ENCODE data around the gene CCDC68. TPM values are rescaled to one million over a fixed set of nuclear protein-coding genes. Genes with fewer than 3 reads are reported as not detected.
"Not testable (repeated sequence)": the region's sequence is repeated elsewhere in the genome, so short reads cannot be mapped to it uniquely, and the experiment has no call there.

The CCDC68 gene
- total RNA-seq, 1 donor from 2014 or later: 4.1 TPM

DNA sequence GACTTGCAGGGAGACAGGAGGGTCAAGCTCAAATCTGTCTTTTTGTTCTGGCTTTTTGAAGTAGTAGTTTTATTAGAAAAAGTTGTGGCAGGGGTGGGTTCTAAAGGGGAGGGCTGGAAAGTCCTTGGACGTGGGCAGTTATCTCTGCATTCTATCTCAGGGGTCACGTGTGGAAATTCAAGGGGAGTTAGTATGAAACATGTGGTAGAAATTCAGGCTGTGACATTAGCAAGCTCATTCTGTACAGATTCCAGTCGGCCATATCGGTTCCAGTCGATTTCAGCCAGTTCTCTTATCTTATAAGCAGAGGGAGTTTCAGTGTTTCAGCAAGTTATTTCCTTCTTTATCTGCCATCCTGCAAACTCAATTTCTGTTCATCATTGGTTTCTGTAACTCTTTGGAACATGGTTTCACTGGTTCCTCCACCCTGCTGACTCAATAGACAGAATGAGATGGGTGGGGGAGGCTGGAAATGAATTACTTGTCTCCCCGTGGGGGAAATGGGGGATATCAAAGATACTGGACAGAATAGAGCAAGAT is 78.0 kb downstream of the CCDC68 start:
- no peak for DNase-seq (ENCODE audit: low spot score)
- intact Hi-C loops (cut with DNase I): no loop called here

DNA sequence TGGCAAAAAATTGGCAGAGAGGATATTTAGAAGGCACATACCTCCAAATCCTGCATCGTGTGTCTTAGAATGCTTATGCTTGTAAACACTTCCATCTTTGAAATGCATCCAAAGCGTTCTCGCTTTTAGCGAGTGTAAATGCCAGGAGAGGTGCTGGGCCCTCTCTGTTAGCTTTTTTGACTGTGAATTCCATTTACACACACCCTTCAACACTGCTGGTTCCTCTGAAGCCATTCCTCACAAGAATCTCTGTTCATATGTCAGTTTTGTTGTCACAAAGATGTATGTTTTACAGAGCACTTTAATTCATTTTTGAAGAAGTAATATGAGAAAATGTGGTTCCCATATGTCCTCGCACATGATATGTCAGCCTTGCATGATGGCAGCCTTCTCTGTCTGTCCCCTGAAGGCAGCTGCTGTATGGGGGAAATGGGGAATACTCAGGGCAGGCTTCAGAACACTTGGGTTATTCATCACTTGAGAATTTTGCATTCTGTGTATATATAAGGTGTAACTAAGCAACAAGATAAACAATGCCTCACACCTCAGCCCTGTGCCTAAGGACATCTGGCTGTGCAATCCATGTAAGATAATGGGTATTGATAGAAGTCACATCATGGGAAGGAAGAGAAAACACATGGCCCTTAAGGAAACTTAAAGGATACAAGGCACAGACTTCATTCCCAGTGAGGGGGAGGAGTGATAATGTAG is 78.7 kb downstream of the CCDC68 start:
- intact Hi-C loops (cut with DNase I): no loop called here
- DNase-seq (ENCODE audit: low spot score): no peak

DNA sequence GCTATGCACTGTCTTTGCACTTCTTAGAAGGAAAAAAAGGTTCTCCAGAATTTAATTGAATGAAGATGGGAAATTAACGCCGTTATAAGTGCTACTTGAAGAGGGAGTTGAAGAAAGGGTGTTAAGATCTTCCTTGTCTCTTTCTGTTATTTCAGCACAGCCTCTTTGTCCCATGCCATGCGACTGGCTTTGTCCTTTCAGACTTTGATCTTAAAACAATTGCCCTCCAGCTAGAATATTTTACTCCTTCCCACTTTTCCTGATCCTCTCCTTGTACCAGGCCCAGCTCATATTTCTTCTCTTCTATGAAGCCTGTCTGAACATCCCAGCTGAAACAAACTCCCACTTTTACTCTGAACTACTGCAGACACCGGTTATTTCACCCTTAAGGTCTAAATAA is 79.6 kb downstream of the CCDC68 start:
- intact Hi-C loops (cut with DNase I): no loop called here
- DNase-seq (ENCODE audit: low spot score): no peak

DNA sequence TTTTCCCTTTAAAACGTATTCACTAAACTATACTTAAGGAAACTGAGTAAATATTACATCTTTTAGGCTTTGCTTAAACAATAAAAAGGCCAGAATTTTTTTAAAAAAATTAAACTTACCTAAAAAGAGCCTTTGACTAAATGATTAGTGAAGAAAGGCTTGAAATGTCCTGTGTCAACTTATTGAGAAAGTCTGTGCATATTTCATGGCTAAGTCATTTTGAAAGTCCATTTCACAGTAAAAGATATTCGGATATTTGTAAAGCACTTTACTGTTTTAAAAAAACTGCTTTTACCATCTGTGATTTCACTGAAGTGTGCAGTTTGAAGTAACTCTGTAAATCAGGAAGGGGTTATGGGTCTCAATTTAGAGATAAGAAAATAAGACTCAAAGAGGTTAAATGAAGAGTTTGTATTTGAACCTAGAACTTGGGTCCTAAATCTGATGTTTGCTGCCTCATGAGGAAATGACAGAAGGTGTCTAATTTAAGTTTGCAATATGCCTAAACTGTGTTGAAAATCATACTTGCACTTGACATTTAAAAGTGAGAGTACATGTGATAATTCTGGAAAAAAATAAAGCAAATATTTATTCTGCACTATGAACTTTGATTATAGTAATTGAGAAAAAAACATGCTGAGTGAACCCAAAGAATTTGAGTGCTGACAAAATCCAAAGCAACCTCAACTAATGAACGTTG is 80.5 kb downstream of the CCDC68 start:
- intact Hi-C loops (cut with DNase I): no loop called here
- DNase-seq (ENCODE audit: low spot score): no peak

DNA sequence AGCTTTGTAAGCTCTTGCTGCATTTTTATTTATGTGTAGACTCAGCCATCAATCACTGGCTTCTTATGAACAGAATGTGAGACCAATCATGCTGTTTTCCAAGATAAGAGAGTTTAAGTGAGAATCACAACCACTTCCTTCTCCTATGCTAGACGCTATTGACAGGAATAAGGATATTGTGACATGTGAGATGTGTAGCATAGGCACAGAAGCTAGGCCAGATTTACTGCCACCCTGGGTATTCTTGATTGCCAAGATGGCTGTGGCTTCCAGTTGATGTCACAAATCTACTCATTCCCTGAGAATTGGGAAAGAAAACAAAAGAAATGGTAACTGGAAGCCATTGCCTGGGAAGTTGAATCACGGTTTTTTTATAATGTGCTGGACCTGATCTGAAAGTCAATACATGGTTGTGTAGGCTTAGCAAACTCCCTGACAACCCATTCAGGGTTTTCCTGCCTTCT is 81.1 kb downstream of the CCDC68 start:
- no peak for DNase-seq (ENCODE audit: low spot score)
- intact Hi-C loops (cut with DNase I): no loop called here

DNA sequence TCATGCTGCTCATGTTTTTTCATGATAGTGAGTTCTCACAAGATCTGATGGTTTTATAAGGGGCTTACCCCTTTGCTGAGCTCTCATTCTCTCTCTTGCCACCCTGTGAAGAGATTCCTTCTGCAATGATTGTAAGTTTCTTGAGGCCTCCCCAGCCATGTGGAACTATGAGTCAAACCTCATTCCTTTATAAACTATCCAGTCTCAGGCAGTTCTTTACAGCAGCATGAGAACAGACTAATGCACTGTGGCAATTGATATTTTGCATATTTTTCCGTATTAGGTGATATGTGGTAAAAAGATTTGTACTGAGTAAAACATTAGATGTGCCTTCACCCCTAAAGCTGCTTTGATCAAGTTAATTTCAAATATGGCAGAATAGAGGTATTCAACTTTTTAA is 82.2 kb downstream of the CCDC68 start:
- DNase-seq (ENCODE audit: low spot score): no peak
- intact Hi-C loops (cut with DNase I): no loop called here

DNA sequence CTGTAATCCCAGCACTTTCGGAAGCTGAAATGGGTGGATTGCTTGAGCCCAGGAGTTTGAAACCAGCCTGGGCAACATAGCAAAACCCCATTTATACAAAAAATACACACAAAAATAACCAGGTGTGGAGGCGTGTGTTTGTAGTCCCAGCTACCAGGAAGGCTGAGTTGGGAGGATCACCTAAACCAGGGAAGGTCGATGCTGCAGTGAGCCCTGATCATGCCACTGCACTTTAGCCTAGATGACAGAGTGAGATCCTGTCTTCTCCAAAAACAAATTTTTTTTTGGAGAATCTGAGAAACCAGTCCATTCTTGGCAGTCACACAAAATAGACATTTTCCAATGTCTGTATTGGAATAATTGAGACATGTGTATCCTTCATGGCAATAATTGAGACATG is 84.2 kb downstream of the CCDC68 start:
- no peak for DNase-seq (ENCODE audit: low spot score)
- intact Hi-C loops (cut with DNase I): no loop called here

DNA sequence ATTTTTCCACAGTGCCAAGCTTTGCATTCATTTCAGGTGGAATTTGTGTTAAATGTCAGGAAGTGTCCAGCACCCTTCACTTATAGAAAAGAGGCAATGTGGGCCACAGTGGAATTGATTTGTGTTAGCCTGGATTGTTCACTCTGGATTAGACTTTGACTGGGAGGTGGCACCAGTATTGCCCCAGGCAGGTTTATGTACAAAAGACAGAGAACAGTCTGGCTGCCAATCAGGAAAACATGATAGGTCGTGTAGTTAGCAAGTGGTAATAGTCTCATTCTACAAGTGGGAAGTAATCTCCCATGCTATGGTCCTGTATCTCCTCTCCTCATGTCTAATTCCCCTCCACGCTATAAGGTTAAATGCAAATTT is 85.4 kb downstream of the CCDC68 start:
- intact Hi-C loops (cut with DNase I): no loop called here
- no peak for DNase-seq (ENCODE audit: low spot score)

DNA sequence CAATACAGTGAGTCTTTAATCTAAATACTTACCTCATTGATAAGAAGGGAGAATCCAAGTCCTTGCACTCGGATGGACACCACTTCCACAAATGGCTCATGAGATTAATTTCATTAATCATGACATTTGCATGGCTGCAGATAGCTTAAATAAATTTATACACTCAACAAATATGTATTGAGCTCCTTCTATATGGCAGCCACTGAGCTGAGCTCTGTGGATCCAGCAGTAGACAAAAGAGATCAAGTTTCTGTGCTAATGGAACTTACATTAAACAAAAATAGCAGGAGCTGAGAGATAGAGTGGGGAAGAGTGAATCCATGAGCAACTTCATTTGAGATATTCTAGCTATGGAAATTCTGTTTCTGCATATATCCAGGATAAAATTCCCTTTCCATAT is 86.6 kb downstream of the CCDC68 start:
- DNase-seq (ENCODE audit: low spot score): no peak
- intact Hi-C loops (cut with DNase I): no loop called here

DNA sequence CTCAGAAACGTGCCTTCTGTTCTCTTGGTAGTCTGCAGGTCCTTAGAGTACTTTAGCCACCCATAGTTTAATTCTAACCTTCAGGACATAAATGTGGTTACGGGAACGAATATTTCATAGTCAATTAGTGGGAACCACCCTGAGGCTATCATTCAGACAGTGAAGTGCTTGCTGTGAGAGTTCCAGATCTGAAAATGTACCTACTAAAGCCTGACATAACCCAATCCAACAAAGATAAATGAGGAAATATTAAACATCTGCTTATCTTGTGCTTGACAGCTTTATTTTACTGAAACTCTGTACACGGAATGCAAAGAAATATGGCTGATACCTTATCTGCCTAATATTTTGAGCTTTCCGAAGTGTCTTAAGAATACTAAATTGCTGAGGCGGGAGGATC is 88.0 kb downstream of the CCDC68 start:
- intact Hi-C loops (cut with DNase I): no loop called here
- DNase-seq (ENCODE audit: low spot score): no peak

DNA sequence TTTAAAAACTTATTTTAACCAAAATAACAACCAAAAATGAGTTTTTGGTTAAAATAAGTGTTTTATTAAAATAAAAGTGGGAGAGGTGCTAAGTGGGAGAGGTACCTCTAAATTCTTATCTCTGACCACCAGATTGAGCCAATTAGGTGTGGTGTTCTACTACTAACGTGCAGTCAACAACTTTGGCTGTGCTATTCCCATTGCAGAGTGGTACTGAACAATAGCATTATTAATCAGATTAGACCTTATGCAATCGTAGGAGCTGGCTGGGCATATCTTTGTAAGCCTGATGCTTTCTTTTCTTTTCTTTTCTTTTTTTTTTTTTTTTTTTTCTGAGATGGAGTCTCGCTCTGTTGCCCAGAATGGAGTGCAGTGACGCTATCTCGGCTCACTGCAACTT is 92.1 kb downstream of the CCDC68 start:
- intact Hi-C loops (cut with DNase I): no loop called here
- DNase-seq (ENCODE audit: low spot score): no peak

DNA sequence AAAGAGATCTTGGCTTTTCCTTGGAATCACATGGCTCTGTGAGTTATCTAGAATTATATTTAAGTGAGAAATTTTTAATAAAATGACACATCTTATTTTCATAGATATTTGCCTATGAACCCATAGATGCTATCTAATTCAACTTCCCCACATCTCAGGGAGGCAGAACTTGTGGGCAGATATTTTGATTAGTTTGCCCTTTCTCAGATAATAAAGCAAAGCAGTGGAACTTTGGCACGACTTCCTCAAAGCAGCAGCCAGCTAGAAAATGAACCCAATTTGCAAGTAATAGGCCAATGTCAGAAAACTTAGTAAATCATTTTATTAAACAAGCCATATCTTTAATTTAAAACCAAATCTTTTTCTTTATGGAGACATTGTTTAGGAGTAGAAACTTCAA is 98.3 kb downstream of the CCDC68 start:
- no peak for DNase-seq (ENCODE audit: low spot score)
- intact Hi-C loops (cut with DNase I): no loop called here

DNA sequence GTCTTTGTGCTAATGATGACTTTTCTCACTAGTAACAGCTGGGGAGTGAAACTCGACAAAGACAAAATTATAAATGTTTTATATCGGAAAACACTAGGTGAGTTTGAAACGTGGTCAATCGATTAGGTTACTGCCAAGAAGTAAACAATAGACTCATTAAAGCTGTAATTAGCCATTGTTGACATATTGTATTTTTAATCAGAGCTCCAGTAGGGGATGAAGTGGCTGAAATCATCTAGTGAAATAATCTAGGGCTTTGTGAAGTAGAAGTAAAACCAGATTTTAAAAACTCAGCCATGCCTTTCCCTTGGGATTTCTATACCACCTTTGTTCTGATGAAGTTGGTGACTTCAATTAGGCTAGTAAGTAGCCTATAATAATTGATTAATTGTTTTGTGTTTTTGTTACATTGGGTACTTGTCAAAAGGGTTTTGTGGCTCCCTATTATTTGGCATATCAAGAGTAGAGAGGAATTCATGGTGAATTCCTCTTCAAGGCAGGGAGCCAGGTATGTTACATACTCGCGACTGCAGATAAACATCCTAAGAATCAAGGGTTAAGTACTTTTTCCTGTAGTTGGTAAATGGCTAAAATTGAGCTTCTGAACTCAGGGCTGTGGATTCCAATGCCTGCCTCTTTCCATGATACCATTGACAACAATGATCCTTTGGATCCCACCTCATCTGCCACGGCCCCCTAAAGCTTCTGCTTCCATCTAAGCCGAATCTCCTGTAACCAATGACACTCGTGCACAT is 99.4 kb downstream of the CCDC68 start:
- intact Hi-C loops (cut with DNase I): no loop called here
- DNase-seq (ENCODE audit: low spot score): no peak

DNA sequence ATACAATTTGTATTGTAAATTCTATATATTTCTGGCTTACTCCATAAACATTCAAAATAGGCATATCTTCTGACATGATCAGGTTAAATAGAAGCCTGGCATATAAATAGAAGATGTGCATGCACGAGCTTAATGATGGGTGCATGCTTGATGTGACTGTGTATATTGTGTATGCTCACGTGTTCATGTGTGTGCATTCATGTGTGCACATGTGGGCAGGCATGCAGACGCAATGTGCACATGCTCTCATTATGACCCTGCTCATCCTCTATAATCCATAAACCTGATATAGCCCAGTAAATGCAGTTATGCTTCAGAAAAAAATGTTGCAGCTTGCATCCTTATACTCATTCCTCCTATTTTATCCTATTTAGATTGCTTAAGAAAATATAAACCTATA is 101.8 kb downstream of the CCDC68 start:
- no peak for DNase-seq (ENCODE audit: low spot score)
- intact Hi-C loops (cut with DNase I): no loop called here

DNA sequence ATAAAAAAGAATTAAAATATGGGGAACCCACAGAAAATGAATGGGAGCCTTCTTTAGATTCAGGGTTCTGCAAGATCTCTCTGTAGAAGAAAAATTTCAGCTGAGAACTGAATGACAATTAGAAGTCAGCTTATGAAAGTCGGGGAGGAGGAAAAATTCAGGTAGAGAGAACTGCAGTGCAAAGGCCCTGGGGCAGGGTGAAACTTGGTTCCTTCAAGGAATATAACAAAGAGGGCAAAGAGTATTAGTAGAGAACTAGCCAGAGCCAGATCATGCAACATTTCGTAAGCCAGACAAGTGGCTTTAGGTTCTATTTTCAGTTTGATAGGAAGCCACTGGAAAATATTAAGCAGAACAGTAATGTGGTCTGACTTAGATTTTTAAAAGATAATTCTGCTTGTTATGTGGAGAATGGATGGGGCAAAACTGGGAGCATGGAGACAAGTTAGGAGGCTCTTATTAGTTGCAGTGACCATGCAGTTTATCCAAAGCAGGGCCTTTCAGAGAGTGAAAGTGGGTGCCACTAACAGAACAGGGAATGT is 103.1 kb downstream of the CCDC68 start:
- DNase-seq (ENCODE audit: low spot score): no peak
- intact Hi-C loops (cut with DNase I): no loop called here

DNA sequence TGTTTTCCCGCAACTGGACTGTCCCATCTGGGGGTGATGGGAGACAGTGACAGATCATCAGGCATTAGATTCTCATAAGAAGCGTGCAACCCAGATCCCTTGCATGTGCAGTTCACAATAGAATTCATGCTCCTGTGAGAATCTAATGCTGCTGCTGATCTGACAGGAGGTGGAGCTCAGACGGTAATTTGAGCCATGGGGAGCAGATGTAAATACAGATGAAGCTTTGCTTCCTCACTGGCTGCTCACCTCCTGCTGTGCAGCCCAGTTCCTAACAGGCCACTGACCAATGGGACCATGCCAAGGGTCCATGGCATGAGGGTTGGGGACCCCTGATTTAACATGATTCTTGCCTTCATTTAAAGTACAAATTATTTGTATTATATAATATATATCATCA is 104.2 kb downstream of the CCDC68 start:
- DNase-seq (ENCODE audit: low spot score); intact Hi-C loops (cut with DNase I): not testable (repeated sequence)

DNA sequence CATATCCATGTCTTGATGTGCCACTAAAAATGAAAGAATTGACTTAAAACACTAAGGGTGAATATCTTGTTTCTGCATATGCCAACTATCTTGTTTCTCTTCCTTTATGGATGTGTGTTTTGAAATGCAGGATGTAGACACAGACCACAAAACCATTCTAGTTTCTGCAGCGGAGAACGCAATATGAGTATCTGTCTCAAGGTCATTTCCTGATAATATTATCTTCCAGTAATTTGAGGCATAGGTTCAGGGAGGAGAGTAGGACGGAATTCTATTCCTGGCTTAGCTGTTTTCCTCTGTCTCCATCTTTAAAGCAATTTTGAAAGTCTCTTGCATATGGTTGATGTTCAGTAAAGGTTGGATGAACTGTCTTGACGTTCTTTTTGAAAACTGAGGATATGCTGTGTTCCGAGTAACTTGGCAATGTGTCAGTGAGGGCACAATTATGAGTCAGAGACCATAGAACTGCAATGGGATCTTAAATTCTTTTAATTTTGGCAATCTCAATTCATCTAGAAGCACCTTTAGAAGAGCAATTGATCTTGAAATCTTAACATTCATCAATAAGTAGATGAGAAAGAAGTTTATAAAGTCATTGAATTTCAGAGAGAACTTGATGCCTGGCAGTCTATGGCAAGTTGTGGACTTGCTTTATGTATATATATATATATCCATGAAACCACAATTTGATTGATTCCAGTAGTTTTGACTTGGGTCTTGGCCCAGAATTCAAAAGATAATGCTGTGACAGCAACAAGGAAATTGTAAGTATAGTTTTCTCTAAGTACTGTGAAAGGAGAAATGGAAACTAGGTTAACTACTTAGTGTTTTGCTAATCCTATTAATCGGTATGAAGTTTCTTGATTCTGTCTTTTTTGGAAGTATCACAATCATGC is 106.2 kb downstream of the CCDC68 start:
- intact Hi-C loops (cut with DNase I): no loop called here
- no peak for DNase-seq (ENCODE audit: low spot score)
